Measurements from ENCODE around the gene ADARB2.

ADARB2 gene

GRCh38 chr10:1190791-1191490 is 546.4 kb downstream of the ADARB2 start:
- in situ Hi-C loops (cut with MboI; ENCODE audit: low sequenced_read_pairs, unreplicated experiment), result no loop called here
- DNase-seq (ENCODE audit: low spot score), result no peak
- TF ChIP-seq CTCF (IDR thresholded peaks at IDR 0.05; ENCODE audit: borderline replicate concordance, control extremely low read depth, extremely low read depth, insufficient read depth, missing control alignments), result no peak

GRCh38 chr10:1190052-1190395 is 547.3 kb downstream of the ADARB2 start:
- no peak for TF ChIP-seq CTCF (IDR thresholded peaks at IDR 0.05; ENCODE audit: borderline replicate concordance, control extremely low read depth, extremely low read depth, insufficient read depth, missing control alignments)
- no peak for DNase-seq (ENCODE audit: low spot score)
- in situ Hi-C loops (cut with MboI; ENCODE audit: low sequenced_read_pairs, unreplicated experiment), result no loop called here

- in situ Hi-C loops (cut with MboI; ENCODE audit: low sequenced_read_pairs, unreplicated experiment), result no loop called here
Observed at GRCh38 chr10:1189166-1190051, 547.9 kb downstream of the ADARB2 start.

GRCh38 chr10:1188558-1189135 is 548.7 kb downstream of the ADARB2 start:
- no peak for DNase-seq (ENCODE audit: low spot score)
- in situ Hi-C loops (cut with MboI; ENCODE audit: low sequenced_read_pairs, unreplicated experiment), result no loop called here
- TF ChIP-seq CTCF (IDR thresholded peaks at IDR 0.05; ENCODE audit: borderline replicate concordance, control extremely low read depth, extremely low read depth, insufficient read depth, missing control alignments), result no peak

More at GRCh38 chr10:1189166-1190051, 547.9 kb downstream of the ADARB2 start:
- DNase-seq (ENCODE audit: low spot score), result no peak
- no peak for TF ChIP-seq CTCF (IDR thresholded peaks at IDR 0.05; ENCODE audit: borderline replicate concordance, control extremely low read depth, extremely low read depth, insufficient read depth, missing control alignments)

- DNase-seq (ENCODE audit: low spot score), result no peak
- in situ Hi-C loops (cut with MboI; ENCODE audit: low sequenced_read_pairs, unreplicated experiment), result no loop called here
- no peak for TF ChIP-seq CTCF (IDR thresholded peaks at IDR 0.05; ENCODE audit: borderline replicate concordance, control extremely low read depth, extremely low read depth, insufficient read depth, missing control alignments)
Observed at GRCh38 chr10:1187855-1188557, 549.3 kb downstream of the ADARB2 start.

All from GM13976 (cell line).